ENCODE results near the gene RBM20. TPM values are rescaled to one million over a fixed set of nuclear protein-coding genes. Genes with fewer than 3 reads are reported as not detected.

Gene RBM20
- total RNA-seq, 1 experiment from 2014 or later: 0.10 TPM

GRCh38 chr10:110775020-110775375, 130.9 kb downstream of the RBM20 start:
- Histone ChIP-seq H3K9me3 (ENCODE audit: control insufficient read depth, insufficient read depth, low read depth, low read length) (no peaks in the 10 kb centered on the region), H3K4me1 (ENCODE audit: control insufficient read depth, insufficient read depth, low read length) (peaks cover 7% of the 10 kb centered on the region; the same call in 1 of the 2 replicates), H3K4me3 (ENCODE audit: low read depth in 2 of 2, low read length in 2 of 2) (no peak overlapping the region), H3K27ac (ENCODE audit: low read length) (no peak overlapping the region), H3K36me3 (ENCODE audit: control insufficient read depth, insufficient read depth, low read length) (no peaks in the 10 kb centered on the region), H3K27me3 (ENCODE audit: control insufficient read depth, insufficient read depth, low read length) (peaks cover 16% of the 10 kb centered on the region)
- ChIA-PET POLR2A (no interaction called here), CTCF (no interaction called here)
- DNase-seq (ENCODE audit: low read depth, low spot score) (peak; percentile 12), ATAC-seq (peak; percentile 35; the same call in 1 of the 2 replicates)
- intact Hi-C loops (cut with micrococcal nuclease; ENCODE audit: unreplicated experiment): no loop called here
- in situ Hi-C loops (cut with HindIII; ENCODE audit: low pct_unique_long_range_greater_than_20kb, low sequenced_read_pairs): no loop called here
- TF ChIP-seq SIN3A (IDR thresholded peaks at IDR 0.05; ENCODE audit: borderline replicate concordance, insufficient read depth, low read depth, low read length) (no peak), REST (IDR thresholded peaks at IDR 0.05; ENCODE audit: insufficient read depth in 1 of 2, low read depth in 2 of 2, low read length in 1 of 2) (no peak), TCF7L2 (IDR thresholded peaks at IDR 0.05; ENCODE audit: low read depth, low read length) (no peak), CTCF (IDR thresholded peaks at IDR 0.05) (no peak), POLR2AphosphoS5 (IDR thresholded peaks at IDR 0.05; ENCODE audit: low read depth, low read length) (no peak)
- no TSS peak for BruUV-seq (replicated peaks)

- Histone ChIP-seq H3K36me3 (ENCODE audit: control insufficient read depth, insufficient read depth, low read length) (no peaks in the 10 kb centered on the region), H3K9me3 (ENCODE audit: control insufficient read depth, insufficient read depth, low read depth, low read length) (no peaks in the 10 kb centered on the region), H3K4me1 (ENCODE audit: control insufficient read depth, insufficient read depth, low read length) (peaks cover 7% of the 10 kb centered on the region; the same call in 1 of the 2 replicates), H3K27ac (ENCODE audit: low read length) (no peak overlapping the region), H3K4me3 (ENCODE audit: low read depth in 2 of 2, low read length in 2 of 2) (no peak overlapping the region), H3K27me3 (ENCODE audit: control insufficient read depth, insufficient read depth, low read length) (peaks cover 16% of the 10 kb centered on the region)
- no TSS peak for BruUV-seq (replicated peaks)
- TF ChIP-seq CTCF (IDR thresholded peaks at IDR 0.05) (no peak), SIN3A (IDR thresholded peaks at IDR 0.05; ENCODE audit: borderline replicate concordance, insufficient read depth, low read depth, low read length) (no peak), REST (IDR thresholded peaks at IDR 0.05; ENCODE audit: insufficient read depth in 1 of 2, low read depth in 2 of 2, low read length in 1 of 2) (no peak), TCF7L2 (IDR thresholded peaks at IDR 0.05; ENCODE audit: low read depth, low read length) (no peak), POLR2AphosphoS5 (IDR thresholded peaks at IDR 0.05; ENCODE audit: low read depth, low read length) (no peak)
- in situ Hi-C loops (cut with HindIII; ENCODE audit: low pct_unique_long_range_greater_than_20kb, low sequenced_read_pairs) (no loop called here), intact Hi-C loops (cut with micrococcal nuclease; ENCODE audit: unreplicated experiment) (no loop called here)
- ATAC-seq (no peak), DNase-seq (ENCODE audit: low read depth, low spot score) (no peak)
- POLR2A ChIA-PET: no interaction called here
- CTCF ChIA-PET: no interaction called here
Measured at GRCh38 chr10:110775406-110775805, 131.3 kb downstream of the RBM20 start.

All from Panc1 (cell line).